ENCODE data around the gene RNF212B.

DNA sequence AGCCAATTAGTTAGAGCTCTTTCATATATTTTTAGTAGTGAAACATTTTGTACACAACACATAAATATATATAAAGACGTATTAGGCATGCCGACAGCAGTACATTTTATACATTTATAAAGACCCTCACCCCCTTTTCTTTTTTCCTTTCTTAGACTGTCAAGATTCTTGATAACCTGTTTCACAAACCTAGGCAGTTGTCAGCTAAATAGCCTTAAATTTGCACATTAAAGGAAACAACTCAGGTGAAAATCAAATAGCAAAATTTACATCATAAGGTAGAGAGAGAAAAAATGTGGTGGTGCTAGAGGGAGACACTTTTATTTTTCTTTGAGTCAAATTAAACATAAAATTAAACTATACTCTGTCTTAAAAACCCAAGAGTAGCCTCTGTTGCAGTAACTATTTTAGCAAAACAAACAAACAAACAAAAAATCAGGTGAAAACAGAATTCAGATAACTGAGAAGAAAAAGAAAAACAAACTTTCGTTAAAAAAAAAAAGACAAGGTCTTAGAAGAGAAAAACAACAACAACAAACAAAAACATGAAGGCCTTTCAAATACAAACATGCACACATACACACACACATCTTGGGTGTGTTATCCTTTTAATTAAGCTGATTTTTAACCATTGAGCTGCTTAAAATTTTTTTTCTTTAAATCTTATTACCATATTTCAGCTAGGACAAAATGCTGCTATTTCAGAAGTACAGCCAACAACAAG lies 31.2 kb upstream of the RNF212B start:
- TF ChIP-seq CTCF (IDR thresholded peaks at IDR 0.05) = no peak
- no peak for TF ChIP-seq POLR2AphosphoS5 (IDR thresholded peaks at IDR 0.05)
- TF ChIP-seq POLR2A (IDR thresholded peaks at IDR 0.05) = no peak
- TF ChIP-seq EP300 (IDR thresholded peaks at IDR 0.05) = no peak
